PC-3 (cell line): ENCODE measurements around the gene TAAR2.
"Not testable (repeated sequence)": the region's sequence is repeated elsewhere in the genome, so short reads cannot be mapped to it uniquely, and the experiment has no call there.

ENCODE experiments used
- EZH2 ChIP-seq: fragments of 300-600 bp; sonication (generic); IDR thresholded peaks from one replicate; pipeline ENCODE4 v1.6.1; 2017; ENCODE audit warnings: antibody characterized with exemption, mild to moderate bottlenecking, low read length; ENCODE audit not compliant: unreplicated experiment
- EZH2phosphoT487 ChIP-seq: fragments of 300-600 bp; sonication (generic); IDR thresholded peaks from 2 replicates; pipeline ENCODE4 v1.6.1; 2018; ENCODE audit warnings: mild to moderate bottlenecking, antibody characterized with exemption, low read length, borderline replicate concordance

- TF ChIP-seq EZH2phosphoT487, EZH2: not testable (repeated sequence)
Observed at GRCh38 chr6:132635288-132635687, 11.2 kb upstream of the TAAR2 start.
